ENCODE results near the gene TSHZ1.

TSHZ1 gene

GRCh38 chr18:75220551-75221355, 10.2 kb downstream of the TSHZ1 start:
- DNase-seq (ENCODE audit: extremely low read depth, low read depth): no peak
- no peak for TF ChIP-seq CTCF (IDR thresholded peaks at IDR 0.05; ENCODE audit: low read depth, low read length, missing control alignments)
- peak overlapping the region; percentile 15 for H3K4me3 ChIP-seq (replicated peaks; ENCODE audit: low read depth, low read length)

GRCh38 chr18:75221397-75221796, 10.8 kb downstream of the TSHZ1 start:
- DNase-seq (ENCODE audit: extremely low read depth, low read depth): no peak
- H3K4me3 ChIP-seq (replicated peaks; ENCODE audit: low read depth, low read length): peak overlapping the region; percentile 15; the same call in 1 of the 2 replicates
- no peak for TF ChIP-seq CTCF (IDR thresholded peaks at IDR 0.05; ENCODE audit: low read depth, low read length, missing control alignments)

GRCh38 chr18:75221897-75222296, 11.3 kb downstream of the TSHZ1 start:
- no peak overlapping the region for H3K4me3 ChIP-seq (replicated peaks; ENCODE audit: low read depth, low read length)
- DNase-seq (ENCODE audit: extremely low read depth, low read depth): no peak
- TF ChIP-seq CTCF (IDR thresholded peaks at IDR 0.05; ENCODE audit: low read depth, low read length, missing control alignments): no peak

GRCh38 chr18:75222407-75222806, 11.8 kb downstream of the TSHZ1 start:
- DNase-seq (ENCODE audit: extremely low read depth, low read depth): no peak
- peak overlapping the region; percentile 12; the same call in 1 of the 2 replicates for H3K4me3 ChIP-seq (replicated peaks; ENCODE audit: low read depth, low read length)
- no peak for TF ChIP-seq CTCF (IDR thresholded peaks at IDR 0.05; ENCODE audit: low read depth, low read length, missing control alignments)

- TF ChIP-seq CTCF (IDR thresholded peaks at IDR 0.05; ENCODE audit: low read depth, low read length, missing control alignments): no peak
- no peak for DNase-seq (ENCODE audit: extremely low read depth, low read depth)
These were observed 13.2 kb downstream of the TSHZ1 start for GRCh38 chr18:75223687-75224347.

GRCh38 chr18:75226286-75226955, 15.8 kb downstream of the TSHZ1 start:
- peak overlapping the region; percentile 25 for H3K4me3 ChIP-seq (replicated peaks; ENCODE audit: low read depth, low read length)
- DNase-seq (ENCODE audit: extremely low read depth, low read depth): no peak
- no peak for TF ChIP-seq CTCF (IDR thresholded peaks at IDR 0.05; ENCODE audit: low read depth, low read length, missing control alignments)

More at GRCh38 chr18:75223687-75224347, 13.2 kb downstream of the TSHZ1 start:
- no peak overlapping the region for H3K4me3 ChIP-seq (replicated peaks; ENCODE audit: low read depth, low read length)

All from HFF-Myc (cell line).